HG03103 (cell line): ENCODE results near the gene JOSD2.

ENCODE experiments used
- ATAC-seq: cut with Tn5 transposase; IDR thresholded peaks from one replicate; pipeline ENCODE4 v1.9.1; 2021; ENCODE audit warnings: low read depth; ENCODE audit not compliant: unreplicated experiment

The JOSD2 gene

DNA sequence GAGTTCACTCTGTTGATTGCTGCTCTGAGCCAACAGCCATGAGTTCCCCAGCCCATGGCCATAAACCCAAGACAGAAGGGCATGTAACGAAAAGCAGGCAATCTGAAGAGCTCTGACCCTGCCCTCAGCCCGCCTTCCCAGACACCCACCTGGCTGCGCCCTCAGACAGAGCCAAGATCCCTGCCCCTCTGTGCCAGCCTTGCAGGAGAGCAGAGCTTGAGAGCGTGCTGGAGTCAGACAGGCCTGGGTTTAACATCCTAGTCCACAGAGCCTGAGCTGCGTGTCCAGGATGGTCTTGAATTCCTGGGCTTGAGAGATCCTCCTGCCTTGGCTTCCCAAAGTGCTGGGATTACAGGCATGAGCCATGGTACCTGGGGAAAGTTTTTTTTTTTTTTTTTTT lies 53.7 kb downstream of the JOSD2 start:
- no peak for ATAC-seq
